Stimulated activated CD4-positive, alpha-beta T cell treated with anti-CD3 and anti-CD28 coated beads, Interleukin-15, amount 100 ng/mL, for 48 hours (primary cell): Measurements from ENCODE around the gene FAM47E.
A peak's percentile ranks its signal among the peaks of the same experiment; 100 is the strongest.

Experiments
- DNase-seq, 2 donors: peaks; one replicate each; pipeline ENCODE4 v3.0.0-alpha.2; 2020; ENCODE audit warnings: low read depth in 2 of 2

The FAM47E gene

GRCh38 chr4:76251441-76252270 lies at the start of gene FAM47E:
TSS of gene FAM47E (plus strand) at chr4:76251721. CDS start at chr4:76251747, 26 bp downstream.
- DNase-seq, result peak; percentile 5 to 6

GRCh38 chr4:76203541-76203940 lies 48.0 kb upstream of the FAM47E start:
- DNase-seq, result no peak

DNA sequence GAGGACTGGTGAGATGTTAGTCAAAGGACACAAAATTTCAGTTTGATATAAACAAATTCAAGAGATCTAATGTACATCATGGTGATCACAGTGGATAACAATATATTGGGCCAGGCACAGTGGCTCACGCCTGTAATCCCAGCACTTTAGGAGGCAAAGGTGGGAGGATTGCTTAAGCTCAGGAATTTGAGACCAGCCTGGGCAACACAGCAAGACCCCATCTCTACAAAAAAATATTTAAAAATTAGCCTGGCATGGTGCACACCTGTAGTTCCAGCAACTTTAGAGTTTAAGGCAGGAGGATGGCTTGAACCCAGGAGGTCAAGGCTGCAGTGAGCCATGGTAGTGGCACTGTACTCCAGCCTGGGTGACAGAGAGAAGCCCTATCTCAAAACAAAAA lies 46.6 kb upstream of the FAM47E start:
- no peak for DNase-seq

- DNase-seq, result no peak
Observed at GRCh38 chr4:76205476-76205875, 46.0 kb upstream of the FAM47E start.

- DNase-seq, result no peak
Observed at GRCh38 chr4:76206222-76206942, 45.1 kb upstream of the FAM47E start.

DNA sequence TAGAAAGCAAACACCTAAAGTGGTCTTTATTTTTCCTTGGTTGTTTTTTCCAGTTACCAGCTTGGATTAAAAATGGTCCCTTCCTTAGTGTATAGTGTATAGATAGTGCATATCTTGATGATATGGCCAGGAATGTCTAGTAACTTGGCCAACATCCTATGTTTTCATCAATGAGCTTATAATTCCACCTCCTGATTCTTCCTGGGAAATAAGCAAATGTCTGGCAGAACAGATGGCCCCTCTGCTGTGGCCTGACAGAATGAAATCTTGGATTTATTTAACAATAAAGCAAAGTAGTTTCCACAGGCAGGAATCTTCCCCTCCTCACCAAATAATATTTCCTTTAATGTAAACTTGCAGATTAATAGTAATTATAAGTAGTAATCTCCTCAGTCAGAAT lies 44.0 kb upstream of the FAM47E start:
- no peak for DNase-seq

DNA sequence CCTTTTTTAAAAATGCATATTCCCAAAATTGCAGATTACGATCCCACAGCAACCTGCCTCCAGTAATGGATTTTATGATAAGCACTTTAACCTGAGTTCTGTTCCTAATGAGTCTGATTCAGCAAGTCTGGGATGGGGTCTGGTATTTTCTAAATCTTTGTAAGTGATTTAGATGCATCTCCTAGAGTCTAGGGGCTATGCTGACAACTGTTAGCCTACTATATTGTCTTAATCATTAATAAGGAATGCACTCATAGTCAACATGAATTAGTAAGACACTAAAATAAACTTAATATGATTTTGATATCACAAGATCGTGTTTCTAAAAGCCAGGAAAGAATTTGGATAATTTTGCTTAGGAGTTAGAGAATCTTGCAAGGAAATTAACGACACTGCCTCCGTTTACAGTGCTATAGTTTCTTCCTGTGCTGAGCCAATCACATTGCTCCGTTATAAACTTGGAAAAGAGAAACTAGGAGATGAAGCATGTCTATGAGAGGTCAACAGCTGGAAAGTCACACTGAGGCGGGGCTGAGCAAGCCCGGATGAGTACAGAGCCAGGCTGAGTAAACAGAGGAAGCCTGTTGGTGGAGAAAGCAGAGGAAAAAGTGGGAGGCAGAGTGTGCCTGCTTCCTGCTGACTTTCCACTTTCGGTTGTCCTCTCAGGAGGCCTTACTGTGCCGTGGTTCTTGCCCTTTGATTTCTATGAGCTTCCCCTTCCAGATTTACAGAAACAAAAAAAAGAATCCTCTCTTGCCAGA lies 43.3 kb upstream of the FAM47E start:
- no peak for DNase-seq

- no peak for DNase-seq
Observed at GRCh38 chr4:76209881-76210280, 41.6 kb upstream of the FAM47E start.

DNA sequence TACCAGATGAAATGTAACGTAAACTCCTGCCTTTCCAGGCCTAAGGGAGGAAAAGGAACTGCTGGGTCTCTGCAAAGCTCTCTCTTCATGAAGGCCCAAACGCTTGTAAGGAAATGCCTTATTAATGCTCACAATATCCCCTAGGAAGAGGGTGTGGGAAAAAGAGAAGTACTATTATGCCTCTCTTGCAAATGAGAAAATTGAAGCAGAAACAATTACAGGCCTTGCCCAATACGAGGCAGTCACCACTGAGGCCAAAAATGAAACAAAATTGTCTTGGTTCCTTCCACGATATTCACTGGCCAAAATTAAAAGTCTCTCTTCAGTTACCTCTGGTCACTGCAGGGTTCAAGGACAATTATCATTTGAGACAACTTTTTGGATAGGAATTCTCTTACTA lies 41.1 kb upstream of the FAM47E start:
- DNase-seq, result no peak

DNA sequence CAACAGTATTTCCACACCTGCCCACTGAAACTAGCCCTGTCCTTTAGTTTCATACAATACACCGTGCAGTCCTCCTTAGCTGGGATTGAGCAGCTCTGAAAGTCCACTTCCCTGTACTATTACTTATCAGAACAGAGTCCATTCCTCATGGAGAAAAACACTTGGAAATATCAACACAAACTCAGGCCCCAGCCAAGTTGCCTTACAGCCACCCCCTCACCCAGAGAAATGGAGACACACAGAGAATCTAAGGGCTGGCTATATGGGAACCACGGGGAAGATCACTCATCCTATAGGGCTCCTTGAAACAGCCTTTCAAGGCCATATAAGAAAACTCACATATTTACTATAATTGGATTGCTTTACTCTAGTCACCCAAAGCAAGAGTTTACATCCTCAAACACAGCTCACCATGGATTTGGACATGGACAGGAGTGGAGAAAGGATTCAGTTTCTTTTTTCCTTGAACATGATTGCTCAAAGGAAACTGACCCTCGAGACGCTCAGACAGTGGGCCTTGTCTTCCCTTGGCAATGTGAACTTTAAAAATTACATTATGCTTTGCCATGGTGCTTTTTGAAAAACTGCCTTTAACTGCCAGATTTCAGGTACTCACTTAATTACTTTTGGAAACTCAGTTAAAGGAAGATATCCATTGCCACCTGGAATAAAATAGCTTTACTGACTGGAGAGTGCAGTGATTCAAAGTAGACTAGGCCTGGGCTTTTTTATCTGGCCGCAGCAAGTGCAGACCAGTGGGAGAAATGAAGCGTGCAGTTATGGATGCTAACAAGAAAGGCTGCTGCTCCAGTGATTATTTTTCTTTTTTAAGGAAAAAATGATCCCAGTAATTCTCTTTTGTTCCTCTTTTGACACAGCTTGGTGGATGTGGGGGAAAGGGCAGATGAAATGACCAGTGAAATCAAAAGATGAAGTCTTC lies 39.5 kb upstream of the FAM47E start:
- no peak for DNase-seq

DNA sequence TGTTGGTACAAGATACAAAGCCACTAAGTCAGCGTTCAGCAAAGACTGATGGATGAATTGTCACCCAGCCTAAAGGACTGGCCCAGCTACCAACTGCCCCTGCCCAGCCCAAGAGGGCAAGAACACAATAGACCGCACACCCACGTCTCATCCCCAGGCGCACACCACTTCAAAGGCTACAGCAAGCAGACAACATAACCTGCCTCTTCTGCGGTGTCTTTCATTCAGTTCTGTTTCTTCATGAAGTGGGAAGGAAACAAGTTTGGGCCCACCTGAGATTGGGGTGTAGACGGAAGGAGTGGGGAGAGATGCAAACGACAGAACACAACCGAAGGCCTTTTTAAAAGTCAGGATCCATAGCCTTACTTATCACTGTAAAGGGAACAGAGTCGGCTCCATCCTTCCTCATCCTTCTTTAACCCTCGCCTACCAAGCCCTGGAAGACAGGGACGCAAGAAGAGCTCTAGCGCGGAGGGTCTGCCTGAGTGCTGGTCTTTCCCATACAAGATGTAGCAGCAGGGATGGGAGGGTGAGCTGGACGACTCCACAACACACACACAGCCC lies 38.6 kb upstream of the FAM47E start:
- no peak for DNase-seq

DNA sequence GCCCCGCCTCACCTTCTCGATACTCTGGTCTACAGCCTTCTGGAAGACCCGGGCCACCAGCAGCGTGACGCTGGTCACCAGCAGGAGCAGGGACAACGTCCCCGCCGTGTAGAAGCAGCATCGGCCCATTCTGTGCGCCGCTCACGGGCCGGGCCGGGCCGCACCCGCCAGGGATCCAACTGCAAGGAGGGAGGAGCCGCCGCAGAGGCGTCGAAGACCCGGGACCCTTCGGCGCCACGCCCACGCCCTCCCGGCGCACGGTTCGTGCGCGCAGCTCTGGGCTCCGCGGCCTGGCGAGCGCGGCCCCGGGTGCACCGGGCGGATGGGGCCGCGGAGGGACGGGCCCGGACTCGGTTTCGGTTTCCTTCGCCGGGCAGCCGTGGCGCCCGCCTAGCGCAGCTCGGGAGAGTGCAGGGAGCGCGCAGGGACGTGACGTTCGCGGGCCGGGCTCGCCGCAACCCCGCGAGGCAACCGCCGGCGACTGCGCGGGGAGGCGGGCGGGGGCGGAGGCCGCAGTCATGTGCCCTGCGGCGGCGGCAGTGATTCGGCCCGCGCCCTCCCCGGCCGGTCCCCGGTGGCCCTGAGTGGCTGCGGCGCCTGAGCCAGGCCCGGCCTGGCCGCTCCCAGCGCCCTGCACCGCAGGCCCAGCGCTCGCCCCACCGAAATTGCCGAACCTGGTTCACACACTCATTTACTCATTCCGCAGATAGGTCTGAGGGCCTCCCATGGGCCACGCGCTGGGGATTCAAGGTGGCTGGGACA lies 37.9 kb upstream of the FAM47E start, which contains the start of gene SCARB2:
Gene SCARB2, minus strand, starts transcription at position 410 of the 762 bp plus-strand sequence. Its CDS starts 281 bp downstream, at position 129.
- peak; percentile 33 to 36 for DNase-seq

DNA sequence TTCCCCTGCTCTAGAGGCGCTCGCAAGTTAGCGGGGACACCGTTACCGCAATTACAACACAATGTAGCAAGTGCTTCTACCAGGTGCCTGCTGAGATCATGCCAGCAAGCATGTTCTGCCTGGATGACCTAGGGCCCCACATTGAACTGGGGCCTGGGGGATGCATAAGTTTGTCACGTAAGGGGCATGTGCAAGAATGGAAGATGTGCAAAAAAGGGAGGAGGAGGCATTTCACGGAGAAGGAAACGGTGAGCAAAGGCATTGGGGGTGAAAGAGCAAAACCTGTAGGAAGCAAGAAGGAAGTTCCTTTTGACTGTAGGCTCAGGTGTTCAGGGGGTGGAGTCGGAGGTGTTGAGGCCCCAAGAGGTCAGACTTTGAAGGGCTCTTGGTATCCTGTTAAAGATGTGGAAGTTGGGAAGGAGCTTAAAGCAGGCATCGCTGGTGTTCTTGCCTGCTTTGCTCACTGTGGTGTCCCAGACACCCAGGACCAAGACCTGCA lies 37.3 kb upstream of the FAM47E start:
- no peak for DNase-seq

DNA sequence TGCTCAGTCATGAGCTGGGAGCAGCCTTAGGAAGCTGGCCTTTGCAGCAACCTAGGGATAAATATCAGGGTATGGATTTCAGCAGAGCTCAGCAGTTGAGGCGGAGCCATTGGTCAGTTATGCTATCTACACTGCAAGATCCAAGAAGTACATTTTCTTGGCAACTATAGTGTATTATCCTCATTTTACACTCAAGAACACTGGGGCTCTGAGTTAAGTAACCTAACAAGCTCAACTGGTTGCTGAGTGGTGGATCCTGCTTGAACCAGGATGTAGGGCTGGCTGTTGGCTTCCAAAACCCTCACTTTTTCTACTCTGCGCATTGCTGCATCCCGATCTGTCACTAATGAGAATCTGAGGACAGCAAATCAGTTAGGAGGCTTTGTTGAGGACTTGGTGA lies 36.4 kb upstream of the FAM47E start:
- DNase-seq, result no peak

GRCh38 chr4:76216524-76216923 lies 35.0 kb upstream of the FAM47E start:
- no peak for DNase-seq

DNA sequence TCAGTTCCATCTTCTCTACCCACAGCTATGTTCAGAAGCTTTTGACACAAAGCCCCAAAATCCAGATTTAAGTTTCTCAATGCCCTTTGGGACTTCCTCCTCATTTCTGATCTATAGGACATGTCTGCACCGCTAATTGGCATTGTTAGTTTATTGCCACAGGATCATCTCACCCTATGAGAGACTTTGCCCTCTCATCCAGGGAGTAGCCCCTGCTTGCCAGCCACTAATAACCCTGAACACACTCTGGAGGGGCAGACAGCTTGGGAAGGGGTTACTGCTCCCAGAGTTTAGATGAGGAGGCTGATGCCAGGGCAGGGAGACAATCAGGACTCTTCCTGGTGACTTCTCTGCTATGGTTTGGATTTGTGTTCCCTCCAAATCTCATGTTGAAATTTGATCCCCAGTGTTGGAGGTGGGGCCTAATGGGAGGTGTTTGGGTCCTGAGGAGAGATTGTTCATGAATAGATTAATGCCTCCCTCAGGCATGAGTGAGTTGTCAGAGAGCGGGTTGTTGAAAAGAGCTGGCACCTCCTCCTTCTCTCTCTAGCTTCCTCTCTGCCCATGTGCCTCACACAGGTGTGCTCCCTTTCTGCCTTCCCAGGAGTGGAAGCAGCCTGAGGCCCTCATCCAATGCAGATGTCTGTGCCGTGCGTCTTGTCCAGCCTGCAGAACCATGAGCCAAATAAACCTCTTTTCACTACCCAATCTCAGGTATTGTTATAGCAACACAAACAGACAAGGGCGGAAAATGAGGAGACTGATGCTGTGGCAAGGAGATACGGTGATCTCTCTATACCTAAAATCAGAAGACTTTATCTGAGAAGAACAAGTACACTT lies 34.3 kb upstream of the FAM47E start:
- no peak for DNase-seq

- DNase-seq, result no peak
Observed at GRCh38 chr4:76219299-76220055, 32.0 kb upstream of the FAM47E start.

- no peak for DNase-seq
Observed at GRCh38 chr4:76224171-76224570, 27.4 kb upstream of the FAM47E start.
